GM12873 (cell line): Measurements from ENCODE around the gene ZNF664.

Source experiments
- TF ChIP-seq, protein P1 (sequence below): IDR thresholded peaks from 2 replicates; pipeline ENCODE4 v1.5.1; 2012; ENCODE audit warnings: low read depth, mild to moderate bottlenecking, moderate library complexity, low read length, control low read depth; ENCODE audit not compliant: insufficient read depth; ENCODE audit errors: missing control alignments

The ZNF664 gene

DNA sequence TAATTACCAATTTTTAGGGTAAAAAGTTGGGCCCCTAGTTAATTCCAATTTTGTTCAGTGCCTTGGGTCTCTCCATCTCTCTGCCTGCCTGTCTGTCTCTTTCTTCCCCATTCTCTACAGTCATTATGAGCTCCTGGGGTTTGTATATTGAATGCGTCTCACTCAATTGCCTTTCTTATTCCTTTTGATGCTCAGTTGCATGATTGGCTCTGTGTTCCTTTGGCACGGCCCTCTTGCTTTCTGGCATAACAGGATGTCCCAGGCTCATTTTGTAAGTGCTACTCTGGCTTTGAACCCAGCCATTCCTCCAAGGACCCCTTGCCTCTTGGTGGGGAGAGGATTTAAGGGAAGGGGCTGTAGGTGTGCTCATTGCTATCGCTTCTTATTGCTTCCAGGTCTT, 35.6 kb downstream of the ZNF664 start:
- TF ChIP-seq, protein P1, sequence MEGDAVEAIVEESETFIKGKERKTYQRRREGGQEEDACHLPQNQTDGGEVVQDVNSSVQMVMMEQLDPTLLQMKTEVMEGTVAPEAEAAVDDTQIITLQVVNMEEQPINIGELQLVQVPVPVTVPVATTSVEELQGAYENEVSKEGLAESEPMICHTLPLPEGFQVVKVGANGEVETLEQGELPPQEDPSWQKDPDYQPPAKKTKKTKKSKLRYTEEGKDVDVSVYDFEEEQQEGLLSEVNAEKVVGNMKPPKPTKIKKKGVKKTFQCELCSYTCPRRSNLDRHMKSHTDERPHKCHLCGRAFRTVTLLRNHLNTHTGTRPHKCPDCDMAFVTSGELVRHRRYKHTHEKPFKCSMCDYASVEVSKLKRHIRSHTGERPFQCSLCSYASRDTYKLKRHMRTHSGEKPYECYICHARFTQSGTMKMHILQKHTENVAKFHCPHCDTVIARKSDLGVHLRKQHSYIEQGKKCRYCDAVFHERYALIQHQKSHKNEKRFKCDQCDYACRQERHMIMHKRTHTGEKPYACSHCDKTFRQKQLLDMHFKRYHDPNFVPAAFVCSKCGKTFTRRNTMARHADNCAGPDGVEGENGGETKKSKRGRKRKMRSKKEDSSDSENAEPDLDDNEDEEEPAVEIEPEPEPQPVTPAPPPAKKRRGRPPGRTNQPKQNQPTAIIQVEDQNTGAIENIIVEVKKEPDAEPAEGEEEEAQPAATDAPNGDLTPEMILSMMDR = no peak

DNA sequence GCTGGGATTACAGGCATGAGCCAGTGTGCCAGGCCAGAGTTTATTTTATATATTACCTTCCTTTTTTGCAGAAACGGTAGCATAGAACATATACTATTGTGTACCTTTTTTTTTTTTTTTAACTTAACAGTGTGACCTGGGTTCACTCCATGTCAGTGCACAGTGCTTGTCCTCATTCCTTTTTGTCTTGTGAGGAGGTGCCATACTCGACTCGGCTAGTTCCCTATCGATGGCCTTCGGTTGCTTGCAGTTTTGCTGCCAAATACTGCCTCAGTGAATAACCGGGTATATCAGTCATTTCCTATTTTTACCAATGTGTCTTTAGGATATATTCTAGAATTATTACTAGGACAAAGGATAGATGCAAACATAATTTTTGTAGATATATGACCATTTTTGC, 36.8 kb downstream of the ZNF664 start:
- TF ChIP-seq, protein P1 = no peak

GRCh38 chr12:124010687-124011086, 37.7 kb downstream of the ZNF664 start:
- TF ChIP-seq, protein P1 = no peak

DNA sequence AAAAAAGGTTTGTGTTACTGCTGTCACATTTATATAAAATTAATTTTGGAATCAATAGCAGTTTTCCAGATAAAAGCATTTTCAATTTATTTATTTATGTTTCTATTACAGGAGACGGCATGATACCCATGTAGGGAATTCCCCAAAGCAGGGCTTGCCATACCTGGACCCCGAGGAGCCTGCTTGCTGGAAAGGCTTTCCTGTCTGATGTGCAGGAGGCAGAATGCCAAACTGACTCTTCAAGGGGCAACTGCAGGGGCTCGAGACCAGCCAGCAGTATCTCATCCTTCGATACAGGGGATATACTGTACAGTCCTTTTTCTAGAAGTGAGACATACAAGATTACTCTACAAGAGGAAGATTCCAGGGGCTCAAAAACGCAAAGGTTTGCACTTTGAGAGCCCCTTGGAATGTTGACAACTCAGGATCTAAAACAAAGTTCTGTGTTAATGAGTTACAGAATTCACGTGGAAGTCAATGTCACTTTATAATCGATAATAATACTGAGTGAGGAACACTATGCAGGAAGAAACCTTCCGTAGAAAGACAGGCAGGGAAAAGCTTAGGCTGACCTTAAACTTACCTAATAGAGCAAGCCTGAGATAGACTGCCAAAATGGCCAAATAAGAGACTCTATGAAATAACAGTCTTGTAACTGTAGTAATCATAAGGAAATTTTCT, 38.6 kb downstream of the ZNF664 start:
- TF ChIP-seq, protein P1 = no peak

DNA sequence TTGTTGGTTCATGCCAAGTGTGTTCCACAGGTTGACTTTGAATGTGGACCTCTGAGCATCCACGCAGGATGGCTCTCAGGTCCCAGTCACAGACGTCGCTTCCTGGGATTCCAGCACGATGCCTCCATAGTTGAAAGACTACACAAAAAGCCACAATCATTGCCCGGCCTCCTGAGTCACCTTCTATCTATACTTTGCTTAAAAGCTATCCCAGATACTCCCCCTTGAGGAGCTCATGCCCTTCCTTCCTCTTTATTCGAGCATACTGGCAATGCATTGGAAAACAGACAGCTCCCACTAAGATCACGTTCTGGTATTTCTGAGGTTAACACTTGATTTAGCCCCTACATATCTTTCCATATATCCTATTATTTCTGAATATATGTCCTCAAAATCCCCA, 40.1 kb downstream of the ZNF664 start:
- TF ChIP-seq, protein P1 = no peak

DNA sequence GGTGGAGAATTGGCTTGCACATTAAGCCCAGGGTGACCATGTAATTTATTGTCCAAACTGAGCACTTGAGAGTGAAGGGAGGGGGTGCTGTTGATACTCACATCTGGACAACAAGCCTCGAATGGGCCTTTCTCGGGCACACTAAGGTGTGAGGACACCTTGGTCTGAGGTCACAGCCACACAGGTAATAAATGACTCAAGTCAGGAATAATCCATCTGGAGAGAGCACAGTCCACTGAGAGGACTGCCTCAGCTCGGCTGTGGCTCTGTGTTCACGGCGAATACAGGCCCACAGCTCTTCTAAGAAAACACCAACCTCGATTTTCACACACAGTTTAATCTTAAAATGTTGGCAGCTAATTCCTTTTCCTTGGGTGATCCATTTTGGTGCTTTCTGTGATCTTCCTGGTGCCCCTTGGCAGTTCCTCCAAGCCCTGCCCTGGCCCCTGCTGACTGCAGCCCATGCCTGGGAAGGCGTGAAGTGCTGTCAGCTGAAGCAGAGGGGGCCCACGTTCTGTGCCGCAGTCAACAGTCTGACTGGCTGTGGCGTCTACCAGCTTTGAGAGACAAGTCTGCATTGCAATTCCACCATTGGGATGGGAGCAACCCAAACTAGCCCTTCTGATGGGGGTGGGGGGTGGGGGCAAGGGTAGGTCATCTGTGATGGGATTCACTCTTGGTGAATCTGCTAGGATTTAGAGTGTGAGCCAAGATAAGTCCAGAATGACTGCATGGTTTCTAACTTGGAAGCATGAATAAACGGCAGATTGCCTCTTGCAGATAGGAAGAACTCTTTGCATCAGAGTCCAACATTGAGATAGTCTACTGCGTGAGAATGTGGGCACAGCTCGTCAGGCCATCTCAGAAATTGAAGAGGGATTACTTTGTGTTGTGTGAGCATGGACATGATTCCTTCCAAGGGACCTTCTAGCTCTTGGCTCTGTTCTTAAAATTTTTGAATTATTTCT, 42.8 kb downstream of the ZNF664 start:
- TF ChIP-seq, protein P1 = no peak

- TF ChIP-seq, protein P1 = no peak
Observed at GRCh38 chr12:124017064-124017463, 44.0 kb downstream of the ZNF664 start.
